HG02759 (cell line): ENCODE data around the gene KCNG4.
"Not testable (repeated sequence)": the region's sequence is repeated elsewhere in the genome, so short reads cannot be mapped to it uniquely, and the experiment has no call there.

Source experiments
- ATAC-seq: cut with Tn5 transposase; IDR thresholded peaks from one replicate; pipeline ENCODE4 v1.9.1; 2021; ENCODE audit warnings: mild to moderate bottlenecking, moderate library complexity; ENCODE audit not compliant: unreplicated experiment

KCNG4 gene

GRCh38 chr16:84237994-84238750 lies 1.6 kb downstream of the KCNG4 start:
- no peak for ATAC-seq

GRCh38 chr16:84236671-84237070 lies 3.1 kb downstream of the KCNG4 start:
- no peak for ATAC-seq

- no peak for ATAC-seq
Measured at GRCh38 chr16:84234321-84235241, 5.2 kb downstream of the KCNG4 start.

- ATAC-seq: no peak
Measured at GRCh38 chr16:84233748-84234147, 6.1 kb downstream of the KCNG4 start.

- ATAC-seq: no peak
Measured at GRCh38 chr16:84232969-84233368, 6.8 kb downstream of the KCNG4 start.

- ATAC-seq: no peak
Measured at GRCh38 chr16:84232060-84232459, 7.8 kb downstream of the KCNG4 start.

- ATAC-seq: no peak
Measured at GRCh38 chr16:84229471-84229870, 10.3 kb downstream of the KCNG4 start.

- no peak for ATAC-seq
Measured at GRCh38 chr16:84228256-84228838, 11.5 kb downstream of the KCNG4 start.

- ATAC-seq: no peak
Measured at GRCh38 chr16:84227548-84227947, 12.3 kb downstream of the KCNG4 start.

- no peak for ATAC-seq
Measured at GRCh38 chr16:84226026-84226425, 13.8 kb downstream of the KCNG4 start.

GRCh38 chr16:84225571-84225970 lies 14.2 kb downstream of the KCNG4 start:
- ATAC-seq: no peak

- no peak for ATAC-seq
Measured at GRCh38 chr16:84225126-84225525, 14.7 kb downstream of the KCNG4 start.

- ATAC-seq: no peak
Measured at GRCh38 chr16:84224554-84224953, 15.3 kb downstream of the KCNG4 start.

GRCh38 chr16:84223456-84223855 lies 16.4 kb downstream of the KCNG4 start:
- no peak for ATAC-seq

GRCh38 chr16:84220851-84221250 lies 19.0 kb downstream of the KCNG4 start:
- ATAC-seq: no peak

GRCh38 chr16:84218956-84219355 lies 20.9 kb downstream of the KCNG4 start:
- ATAC-seq: no peak

GRCh38 chr16:84218176-84218823 lies 21.5 kb downstream of the KCNG4 start:
- no peak for ATAC-seq

- not testable (repeated sequence) for ATAC-seq
Measured at GRCh38 chr16:84216144-84216543, 23.7 kb downstream of the KCNG4 start.

- no peak for ATAC-seq
Measured at GRCh38 chr16:84215531-84215930, 24.3 kb downstream of the KCNG4 start.

GRCh38 chr16:84214451-84215066 lies 25.3 kb downstream of the KCNG4 start:
- no peak for ATAC-seq

- ATAC-seq: no peak
Measured at GRCh38 chr16:84212631-84213030, 27.2 kb downstream of the KCNG4 start.
